Esophagus squamous epithelium (tissue), 4 donors: ENCODE results near the gene WWC1.

Source experiments
- POLR2A ChIP-seq, 4 donors: fragments of 450-650 bp; IDR thresholded peaks; one replicate each; pipeline ENCODE4 v1.6.1; 2017; ENCODE audit warnings: antibody characterized with exemption in 4 of 4, mild to moderate bottlenecking in 4 of 4, moderate library complexity in 3 of 4
- TF ChIP-seq, protein P1 (sequence below), 6 experiments: fragments of 450-650 bp in 4 of 6; fragments of 200-600 bp in 2 of 6; sonication (generic) in 2 of 6; IDR thresholded peaks; one replicate each; pipeline ENCODE4 v1.5.1; 2016 to 2019; ENCODE audit warnings: antibody characterized with exemption in 6 of 6, mild to moderate bottlenecking in 4 of 6, moderate library complexity in 4 of 6

DNA sequence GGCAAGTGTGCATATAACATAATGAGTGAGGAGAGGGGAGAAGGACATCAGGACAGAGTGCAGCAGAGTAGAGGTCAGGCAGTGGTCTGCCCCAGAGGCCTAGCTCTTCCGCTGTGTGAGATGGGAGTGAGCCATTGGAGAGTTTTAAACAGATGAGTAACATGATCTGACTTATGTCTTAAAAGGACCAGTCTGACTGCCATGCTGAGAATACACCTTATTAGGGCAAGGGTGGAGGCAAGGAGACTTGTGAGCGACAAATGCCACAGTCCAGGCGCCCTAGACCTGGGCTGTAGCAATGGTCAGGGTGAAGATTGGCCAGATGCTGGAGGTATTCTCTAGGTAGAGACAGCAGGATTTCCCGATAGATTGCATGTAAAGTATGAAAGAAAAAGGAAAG lies 83.1 kb downstream of the WWC1 start:
- TF ChIP-seq, protein P1, sequence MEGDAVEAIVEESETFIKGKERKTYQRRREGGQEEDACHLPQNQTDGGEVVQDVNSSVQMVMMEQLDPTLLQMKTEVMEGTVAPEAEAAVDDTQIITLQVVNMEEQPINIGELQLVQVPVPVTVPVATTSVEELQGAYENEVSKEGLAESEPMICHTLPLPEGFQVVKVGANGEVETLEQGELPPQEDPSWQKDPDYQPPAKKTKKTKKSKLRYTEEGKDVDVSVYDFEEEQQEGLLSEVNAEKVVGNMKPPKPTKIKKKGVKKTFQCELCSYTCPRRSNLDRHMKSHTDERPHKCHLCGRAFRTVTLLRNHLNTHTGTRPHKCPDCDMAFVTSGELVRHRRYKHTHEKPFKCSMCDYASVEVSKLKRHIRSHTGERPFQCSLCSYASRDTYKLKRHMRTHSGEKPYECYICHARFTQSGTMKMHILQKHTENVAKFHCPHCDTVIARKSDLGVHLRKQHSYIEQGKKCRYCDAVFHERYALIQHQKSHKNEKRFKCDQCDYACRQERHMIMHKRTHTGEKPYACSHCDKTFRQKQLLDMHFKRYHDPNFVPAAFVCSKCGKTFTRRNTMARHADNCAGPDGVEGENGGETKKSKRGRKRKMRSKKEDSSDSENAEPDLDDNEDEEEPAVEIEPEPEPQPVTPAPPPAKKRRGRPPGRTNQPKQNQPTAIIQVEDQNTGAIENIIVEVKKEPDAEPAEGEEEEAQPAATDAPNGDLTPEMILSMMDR (IDR thresholded peaks at IDR 0.05): no peak
- no peak for TF ChIP-seq POLR2A (IDR thresholded peaks at IDR 0.05)
